ENCODE results near the gene PTPRE.

- TF ChIP-seq CTCF (IDR thresholded peaks at IDR 0.05 in 2 of 3, conservative IDR thresholded peaks at IDR 0.05 in 1 of 3; ENCODE audit: control insufficient read depth in 2 of 3, extremely low read depth in 1 of 3, insufficient read depth in 1 of 3, low read depth in 3 of 3, low read length in 3 of 3) (no peak), SIN3A (IDR thresholded peaks at IDR 0.05; ENCODE audit: low read depth, low read length) (no peak), GABPA (IDR thresholded peaks at IDR 0.05; ENCODE audit: low read depth) (no peak), TAF1 (IDR thresholded peaks at IDR 0.05; ENCODE audit: borderline replicate concordance, low read depth, low read length) (no peak), EZH2 (IDR thresholded peaks at IDR 0.05; ENCODE audit: borderline replicate concordance, control insufficient read depth, low read depth, low read length) (no peak), REST (IDR thresholded peaks at IDR 0.05; ENCODE audit: low read depth, low read length) (no peak), MEF2B (IDR thresholded peaks at IDR 0.05; ENCODE audit: partially characterized antibody, poor library complexity, severe bottlenecking) (no peak), ESRRA (IDR thresholded peaks at IDR 0.05; ENCODE audit: low read length) (no peak), KDM1A (IDR thresholded peaks at IDR 0.05; ENCODE audit: borderline replicate concordance) (no peak), ZSCAN29 (IDR thresholded peaks at IDR 0.05) (no peak), POLR2AphosphoS5 (IDR thresholded peaks at IDR 0.05; ENCODE audit: low read length) (no peak), IKZF1 (conservative IDR thresholded peaks at IDR 0.05) (no peak)
These were observed 161.7 kb downstream of the PTPRE start for GRCh38 chr10:128068398-128069285.
